Measurements from ENCODE around the gene SORBS2. TPM values are rescaled to one million over a fixed set of nuclear protein-coding genes. Genes with fewer than 3 reads are reported as not detected.
A peak's percentile ranks its signal among the peaks of the same experiment; 100 is the strongest.

Gene SORBS2
- total RNA-seq, 1 donor from 2014 or later: not detected

- intact Hi-C loops (cut with micrococcal nuclease): no loop called here
- Mint-ChIP-seq H3K27me3 (no peaks in the 10 kb centered on the region), H3K36me3 (ENCODE audit: low read depth) (no peaks in the 10 kb centered on the region), H3K4me3 (no peak overlapping the region), H3K9me3 (no peaks in the 10 kb centered on the region), H3K27ac (no peak overlapping the region), H3K4me1 (no peaks in the 10 kb centered on the region)
- DNase-seq: no peak
These were observed 185.2 kb downstream of the SORBS2 start for GRCh38 chr4:185626798-185627197.

DNA sequence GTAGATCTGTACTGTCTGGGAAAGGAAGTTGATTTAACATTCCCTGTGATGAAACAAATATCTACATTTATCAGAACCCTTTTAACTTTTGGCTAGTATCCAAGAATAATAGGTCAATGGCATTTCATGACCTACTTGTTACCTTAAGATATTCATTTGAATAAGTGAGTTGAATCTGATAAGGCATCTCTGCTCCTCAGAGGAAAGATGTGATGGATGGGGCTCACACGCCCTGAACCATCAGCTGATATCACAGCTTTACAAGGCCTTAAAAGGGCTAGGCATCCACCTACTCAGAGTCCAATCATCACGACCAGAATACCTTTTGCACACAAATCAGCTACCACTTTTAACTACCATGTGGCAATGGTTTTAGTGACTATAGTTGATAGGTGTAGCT, 186.5 kb downstream of the SORBS2 start:
- Mint-ChIP-seq H3K27me3 (no peaks in the 10 kb centered on the region), H3K27ac (no peak overlapping the region), H3K36me3 (ENCODE audit: low read depth) (no peaks in the 10 kb centered on the region), H3K4me1 (no peaks in the 10 kb centered on the region), H3K9me3 (no peaks in the 10 kb centered on the region), H3K4me3 (no peak overlapping the region)
- DNase-seq: no peak
- intact Hi-C loops (cut with micrococcal nuclease): no loop called here

- Mint-ChIP-seq H3K9me3 (no peaks in the 10 kb centered on the region), H3K4me1 (no peaks in the 10 kb centered on the region), H3K36me3 (ENCODE audit: low read depth) (no peaks in the 10 kb centered on the region), H3K27me3 (no peaks in the 10 kb centered on the region), H3K4me3 (no peak overlapping the region), H3K27ac (no peak overlapping the region)
- no peak for DNase-seq
- intact Hi-C loops (cut with micrococcal nuclease): no loop called here
These were observed 187.8 kb downstream of the SORBS2 start for GRCh38 chr4:185624259-185624589.

GRCh38 chr4:185623444-185624258, 188.3 kb downstream of the SORBS2 start:
- H3K27ac Mint-ChIP-seq: no peak overlapping the region
- intact Hi-C loops (cut with micrococcal nuclease): no loop called here
- H3K4me3 Mint-ChIP-seq: no peak overlapping the region
- H3K36me3 Mint-ChIP-seq (ENCODE audit: low read depth): no peaks in the 10 kb centered on the region
- H3K4me1 Mint-ChIP-seq: no peaks in the 10 kb centered on the region
- H3K9me3 Mint-ChIP-seq: no peaks in the 10 kb centered on the region
- no peak for DNase-seq
- no peaks in the 10 kb centered on the region for H3K27me3 Mint-ChIP-seq

GRCh38 chr4:185608185-185608584, 203.8 kb downstream of the SORBS2 start:
- Mint-ChIP-seq H3K4me3 (no peak overlapping the region), H3K27me3 (peaks cover 4% of the 10 kb centered on the region), H3K4me1 (no peaks in the 10 kb centered on the region), H3K36me3 (ENCODE audit: low read depth) (no peaks in the 10 kb centered on the region), H3K9me3 (no peaks in the 10 kb centered on the region), H3K27ac (no peak overlapping the region)
- intact Hi-C loops (cut with micrococcal nuclease): no loop called here
- DNase-seq: no peak

DNA sequence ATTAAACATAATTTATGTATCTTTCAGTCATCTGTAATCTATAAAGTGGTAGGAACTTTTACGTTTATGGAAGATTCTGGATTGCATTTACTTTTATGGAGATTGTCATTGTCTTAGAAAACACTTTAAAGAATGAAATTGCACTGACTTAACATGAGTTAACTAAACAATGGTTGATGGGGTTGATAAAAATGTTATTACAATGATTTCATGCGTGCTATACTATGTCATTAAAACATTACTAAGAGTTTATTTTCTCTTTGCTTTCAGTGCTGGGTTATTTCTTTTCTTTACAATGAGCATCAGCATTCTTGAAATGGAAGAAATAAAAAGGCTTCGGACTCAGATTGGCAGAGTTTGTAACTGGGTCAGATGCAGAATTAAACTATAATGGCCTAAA, 209.6 kb downstream of the SORBS2 start:
- no peak for DNase-seq
- H3K27me3 Mint-ChIP-seq: peaks cover 7% of the 10 kb centered on the region
- H3K36me3 Mint-ChIP-seq (ENCODE audit: low read depth): no peaks in the 10 kb centered on the region
- H3K27ac Mint-ChIP-seq: no peak overlapping the region
- H3K4me1 Mint-ChIP-seq: no peaks in the 10 kb centered on the region
- no peak overlapping the region for H3K4me3 Mint-ChIP-seq
- intact Hi-C loops (cut with micrococcal nuclease): no loop called here
- H3K9me3 Mint-ChIP-seq: no peaks in the 10 kb centered on the region

DNA sequence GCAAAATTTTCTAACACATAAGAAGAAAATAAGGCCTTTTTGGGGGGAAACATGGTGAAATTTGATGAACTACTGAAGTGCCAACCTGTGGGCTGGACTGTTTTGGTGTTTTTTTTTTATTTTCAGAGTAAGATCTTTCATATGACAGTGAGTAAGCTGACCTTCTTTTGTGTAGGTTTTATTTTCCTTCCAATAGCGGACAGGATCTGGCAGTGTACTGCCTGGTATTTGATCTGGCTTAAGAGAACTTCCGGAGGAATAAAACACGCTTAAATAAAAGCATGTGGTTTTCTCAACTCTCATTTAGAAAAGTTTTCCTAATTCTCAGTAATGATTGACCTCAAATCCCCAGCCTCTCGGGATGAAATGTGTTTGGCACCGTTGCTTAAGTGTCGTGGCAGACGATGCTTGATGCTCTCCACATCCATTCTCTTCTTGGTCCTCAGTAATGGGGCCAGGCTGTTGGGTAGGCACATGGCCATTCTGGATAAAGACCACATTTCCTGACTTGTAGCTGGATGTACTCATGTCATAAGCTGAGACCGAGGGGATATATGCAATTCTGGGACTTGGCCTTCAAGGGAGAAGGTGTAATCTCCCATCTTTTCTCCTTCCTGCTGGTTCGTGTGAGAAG, 211.1 kb downstream of the SORBS2 start:
- peak; percentile 29 for DNase-seq

DNA sequence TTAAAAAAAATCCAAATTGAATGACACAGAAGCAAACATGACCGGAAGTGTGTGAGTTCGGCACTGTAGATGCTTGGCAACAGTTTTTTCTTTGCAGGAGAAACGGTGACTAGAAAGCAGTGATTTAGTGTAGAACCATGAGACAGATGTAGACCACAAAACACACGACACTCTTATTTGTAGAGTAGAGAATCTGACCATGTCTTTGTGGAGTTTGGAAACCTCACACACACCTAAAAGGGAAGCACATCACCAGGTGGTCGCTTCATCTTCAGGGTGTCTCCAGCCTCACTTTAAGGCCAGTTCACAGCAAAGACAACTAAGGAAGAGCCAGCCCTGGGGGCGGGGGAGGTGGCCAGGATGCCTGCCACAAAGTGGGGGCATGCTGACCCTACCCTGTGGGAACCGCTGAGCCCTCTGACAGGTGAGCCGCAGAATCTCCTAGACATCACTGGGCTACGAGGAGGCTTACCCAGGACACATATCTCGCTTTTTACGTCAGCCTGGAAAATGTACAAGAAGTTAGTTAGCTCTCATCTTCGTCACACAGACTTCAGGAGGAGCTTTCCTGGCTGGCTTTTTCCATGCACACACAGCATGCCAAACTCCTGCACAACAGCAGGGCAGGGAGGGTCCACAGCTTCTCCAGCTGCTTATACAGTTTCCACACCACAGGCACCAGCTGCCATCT, 212.3 kb downstream of the SORBS2 start:
- DNase-seq: peak; percentile 51
- Mint-ChIP-seq H3K9me3 (no peaks in the 10 kb centered on the region), H3K4me1 (no peaks in the 10 kb centered on the region), H3K27me3 (peaks cover 9% of the 10 kb centered on the region), H3K27ac (no peak overlapping the region), H3K4me3 (no peak overlapping the region), H3K36me3 (ENCODE audit: low read depth) (no peaks in the 10 kb centered on the region)
- intact Hi-C loops (cut with micrococcal nuclease): loop anchor here (10.0 kb wide), 1 partner anchor 385 kb away; no protein-coding TSS in a partner anchor

More for the DNA sequence above, 211.1 kb downstream of the SORBS2 start:
- Mint-ChIP-seq H3K36me3 (ENCODE audit: low read depth) (no peaks in the 10 kb centered on the region), H3K27me3 (peaks cover 9% of the 10 kb centered on the region), H3K27ac (no peak overlapping the region), H3K4me1 (no peaks in the 10 kb centered on the region), H3K9me3 (no peaks in the 10 kb centered on the region), H3K4me3 (no peak overlapping the region)
- intact Hi-C loops (cut with micrococcal nuclease): no loop called here

GRCh38 chr4:185598846-185599552, 213.0 kb downstream of the SORBS2 start:
- Mint-ChIP-seq H3K27ac (no peak overlapping the region), H3K9me3 (no peaks in the 10 kb centered on the region), H3K4me3 (no peak overlapping the region), H3K36me3 (ENCODE audit: low read depth) (no peaks in the 10 kb centered on the region), H3K4me1 (no peaks in the 10 kb centered on the region), H3K27me3 (peaks cover 9% of the 10 kb centered on the region)
- intact Hi-C loops (cut with micrococcal nuclease): loop anchor here (10.0 kb wide), 1 partner anchor 384 kb away; no protein-coding TSS in a partner anchor
- peak; percentile 28 for DNase-seq

DNA sequence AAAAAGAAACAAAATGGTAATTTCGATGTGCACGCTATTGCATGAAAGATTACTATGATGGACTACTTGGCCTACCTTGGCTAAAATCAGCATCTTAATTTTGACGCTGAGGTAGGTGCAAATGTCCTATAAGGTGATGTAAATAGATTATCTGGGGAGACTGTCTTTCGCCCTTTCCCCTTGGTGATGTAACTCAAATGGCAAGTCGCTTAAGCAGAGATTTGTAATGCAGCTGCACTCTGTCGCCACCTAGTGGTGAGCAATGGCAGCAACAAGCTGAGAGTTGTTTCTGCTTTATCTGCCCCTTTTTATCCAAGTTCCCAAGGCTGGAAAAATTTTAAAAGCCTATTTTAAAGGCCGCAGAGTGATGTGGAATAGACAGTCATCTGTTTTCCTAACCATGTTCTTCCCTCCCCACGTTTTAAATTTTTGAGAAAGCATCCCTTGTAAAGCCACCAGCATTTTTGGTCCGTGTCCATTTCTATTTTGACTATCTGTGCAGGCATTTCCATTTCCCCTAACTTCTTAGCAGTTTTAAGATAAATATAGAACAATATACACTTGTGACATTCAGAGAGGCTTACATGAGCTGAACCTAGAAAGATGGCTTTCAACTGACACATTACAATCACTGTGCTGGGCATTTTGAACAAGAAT, 214.3 kb downstream of the SORBS2 start:
- Mint-ChIP-seq H3K4me3 (no peak overlapping the region), H3K36me3 (ENCODE audit: low read depth) (no peaks in the 10 kb centered on the region), H3K27ac (no peak overlapping the region), H3K4me1 (no peaks in the 10 kb centered on the region), H3K27me3 (peaks cover 7% of the 10 kb centered on the region), H3K9me3 (no peaks in the 10 kb centered on the region)
- peak; percentile 88 for DNase-seq
- intact Hi-C loops (cut with micrococcal nuclease): loop anchor here (1.0 to 10.0 kb wide), 2 partner anchors 126 to 383 kb away; partner anchors contain the start of gene CCDC110

DNA sequence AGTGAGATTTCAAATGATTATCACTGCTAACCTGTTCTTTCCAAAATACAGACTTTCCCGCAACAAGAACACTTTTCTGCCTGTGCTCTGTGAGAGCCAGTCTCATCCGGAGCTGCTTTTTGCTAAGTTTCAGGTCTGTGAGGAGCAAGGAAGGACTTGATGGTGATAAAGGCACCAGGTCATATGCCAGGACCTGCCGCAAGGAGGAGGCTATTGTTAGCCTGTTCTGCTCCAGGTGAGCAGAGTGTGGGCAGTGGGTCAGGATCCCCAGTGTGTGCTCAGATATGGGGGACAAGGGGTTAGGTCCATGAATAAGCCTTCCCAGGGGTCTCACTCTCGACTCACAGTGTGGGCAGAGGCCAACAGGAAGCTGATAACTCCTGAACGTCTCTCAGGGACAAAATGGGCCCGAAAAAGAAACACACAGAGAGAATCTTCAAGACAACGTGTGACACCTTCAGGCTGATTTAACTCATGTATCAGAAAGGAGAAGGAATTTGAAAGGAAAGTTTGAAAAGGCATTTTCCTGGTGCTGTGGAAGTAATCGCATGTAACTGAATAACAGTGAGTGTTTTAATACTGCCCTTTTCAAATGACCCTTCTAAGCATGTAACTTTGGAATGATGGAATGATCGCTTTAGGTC, 219.0 kb downstream of the SORBS2 start:
- Mint-ChIP-seq H3K36me3 (ENCODE audit: low read depth) (no peaks in the 10 kb centered on the region), H3K27me3 (peaks cover 19% of the 10 kb centered on the region), H3K4me3 (no peak overlapping the region), H3K27ac (no peak overlapping the region), H3K9me3 (no peaks in the 10 kb centered on the region), H3K4me1 (no peaks in the 10 kb centered on the region)
- peak; percentile 29 for DNase-seq
- intact Hi-C loops (cut with micrococcal nuclease): loop anchor here (10.0 kb wide), 1 partner anchor 378 kb away; no protein-coding TSS in a partner anchor

DNA sequence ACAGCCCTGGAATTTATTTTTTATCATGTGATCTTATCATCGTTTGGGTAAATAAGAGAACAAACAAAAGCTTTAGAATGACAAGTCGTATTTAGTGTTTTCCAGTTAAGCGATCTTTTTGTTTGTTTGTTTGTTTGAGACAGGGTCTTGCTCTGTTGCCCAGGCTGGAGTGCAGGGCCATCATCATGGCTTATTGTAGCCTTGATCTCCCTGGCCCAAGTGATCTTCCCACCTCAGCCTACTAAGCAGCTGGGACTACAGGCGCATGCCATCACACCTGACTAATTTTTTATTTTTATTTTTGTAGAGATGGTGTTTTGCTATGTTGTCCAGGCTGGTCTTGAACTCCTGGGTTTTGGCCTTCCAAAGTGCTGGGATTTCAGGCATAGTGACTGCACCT, 219.6 kb downstream of the SORBS2 start:
- Mint-ChIP-seq H3K4me3 (no peak overlapping the region), H3K27me3 (peaks cover 23% of the 10 kb centered on the region), H3K36me3 (ENCODE audit: low read depth) (no peaks in the 10 kb centered on the region), H3K9me3 (no peaks in the 10 kb centered on the region), H3K27ac (no peak overlapping the region), H3K4me1 (peaks cover 4% of the 10 kb centered on the region)
- peak; percentile 25 for DNase-seq
- intact Hi-C loops (cut with micrococcal nuclease): loop anchor here (10.0 kb wide), 1 partner anchor 378 kb away; no protein-coding TSS in a partner anchor

DNA sequence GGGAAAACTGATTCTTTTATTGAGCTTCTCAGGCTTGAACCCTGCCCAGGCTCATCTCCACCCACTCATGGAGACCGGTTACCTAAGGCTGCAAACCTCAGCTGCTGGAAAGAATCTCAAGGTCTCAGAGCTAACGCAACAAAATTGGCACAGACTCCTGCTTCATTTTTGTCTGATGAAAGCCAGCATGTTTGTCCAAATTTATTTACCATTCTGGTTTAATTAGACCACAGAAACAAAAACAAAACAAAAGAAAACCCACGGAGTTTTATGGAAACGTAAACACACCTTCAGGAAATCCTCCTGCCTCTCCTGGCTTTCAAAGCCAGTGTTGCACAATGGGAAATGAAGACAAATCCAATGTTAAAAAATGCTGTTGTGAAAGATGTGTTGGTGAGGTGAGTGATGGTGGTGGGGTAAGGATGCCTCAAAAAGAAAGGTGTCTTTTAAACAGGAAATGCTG, 220.3 kb downstream of the SORBS2 start:
- H3K36me3 Mint-ChIP-seq (ENCODE audit: low read depth): no peaks in the 10 kb centered on the region
- no peak overlapping the region for H3K27ac Mint-ChIP-seq
- DNase-seq: peak; percentile 33
- peaks cover 11% of the 10 kb centered on the region for H3K4me1 Mint-ChIP-seq
- no peak overlapping the region for H3K4me3 Mint-ChIP-seq
- peaks cover 29% of the 10 kb centered on the region for H3K27me3 Mint-ChIP-seq
- intact Hi-C loops (cut with micrococcal nuclease): loop anchor here (10.0 kb wide), 1 partner anchor 377 kb away; no protein-coding TSS in a partner anchor
- peaks cover 4% of the 10 kb centered on the region for H3K9me3 Mint-ChIP-seq
